MM.1S (cell line): ENCODE data around the gene PHACTR1.

Source experiments
- DNase-seq: peaks from one replicate; pipeline ENCODE4 v3.0.0-alpha.2; 2015
- H2AFZ ChIP-seq: fragments of 300-600 bp; sonication (generic); 2 replicates; pipeline ENCODE4 v1.6.0; 2016; ENCODE audit warnings: antibody characterized with exemption, low read length
- H3F3A ChIP-seq: fragments of 300-600 bp; sonication (generic); 2 replicates; pipeline ENCODE4 v1.6.1; 2016; ENCODE audit warnings: mild to moderate bottlenecking, antibody characterized with exemption, low read length, moderate library complexity, mixed read lengths; ENCODE audit not compliant: insufficient read depth
- H3K27ac ChIP-seq: fragments of 300-600 bp; sonication (generic); 2 replicates; pipeline ENCODE4 v1.5.1; 2016; ENCODE audit warnings: mild to moderate bottlenecking, low read length
- H3K27me3 ChIP-seq: fragments of 300-600 bp; sonication (generic); replicated peaks from 2 replicates; pipeline ENCODE4 v1.6.0; 2016; ENCODE audit warnings: low read length; ENCODE audit not compliant: insufficient read depth
- H3K36me3 ChIP-seq: fragments of 300-600 bp; sonication (generic); replicated peaks from 2 replicates; pipeline ENCODE4 v1.6.1; 2016; ENCODE audit warnings: mild to moderate bottlenecking, low read length, mixed read lengths; ENCODE audit not compliant: insufficient read depth
- H3K4me1 ChIP-seq: fragments of 300-600 bp; sonication (generic); 2 replicates; pipeline ENCODE4 v1.6.1; 2016; ENCODE audit warnings: low read length, mixed read lengths
- H3K4me2 ChIP-seq: fragments of 300-600 bp; sonication (generic); 2 replicates; pipeline ENCODE4 v1.6.0; 2016; ENCODE audit warnings: low read depth, low read length
- H3K4me3 ChIP-seq: fragments of 300-600 bp; sonication (generic); 2 replicates; pipeline ENCODE4 v1.5.1; 2016; ENCODE audit warnings: low read length, mixed read lengths
- H3K79me2 ChIP-seq: fragments of 300-600 bp; sonication (generic); 2 replicates; pipeline ENCODE4 v1.6.1; 2016; ENCODE audit warnings: mixed run types, low read length, mixed read lengths
- H3K9ac ChIP-seq: fragments of 300-600 bp; sonication (generic); 2 replicates; pipeline ENCODE4 v1.6.1; 2016; ENCODE audit warnings: low read length, mixed read lengths
- H3K9me2 ChIP-seq: fragments of 300-600 bp; sonication (generic); replicated peaks from 2 replicates; pipeline ENCODE4 v1.6.1; 2016; ENCODE audit warnings: mild to moderate bottlenecking, low read length, mixed read lengths; ENCODE audit not compliant: insufficient read depth
- H3K9me3 ChIP-seq: fragments of 300-600 bp; sonication (generic); replicated peaks from 2 replicates; pipeline ENCODE4 v1.6.1; 2016; ENCODE audit warnings: mild to moderate bottlenecking, low read length, mixed read lengths; ENCODE audit not compliant: insufficient read depth
- H4K20me1 ChIP-seq: fragments of 300-600 bp; sonication (generic); 2 replicates; pipeline ENCODE4 v1.6.1; 2016; ENCODE audit warnings: mild to moderate bottlenecking, low read length, moderate library complexity, mixed read lengths; ENCODE audit not compliant: insufficient read depth
- CTCF ChIP-seq: fragments of 300-600 bp; sonication (generic); IDR thresholded peaks from 2 replicates; pipeline ENCODE4 v1.5.1; 2016; ENCODE audit warnings: antibody characterized with exemption, low read length, mixed read lengths
- EZH2 ChIP-seq: fragments of 300-600 bp; sonication (generic); optimal IDR thresholded peaks from 2 replicates; pipeline ENCODE3; 2017; ENCODE audit warnings: low read depth, mild to moderate bottlenecking, antibody characterized with exemption, low read length, mixed read lengths
- EZH2phosphoT487 ChIP-seq: fragments of 300-600 bp; sonication (generic); IDR thresholded peaks from 2 replicates; pipeline ENCODE4 v1.6.1; 2018; ENCODE audit warnings: antibody characterized with exemption, low read length

Gene PHACTR1

GRCh38 chr6:13198168-13198567 is 481.6 kb downstream of the PHACTR1 start:
- H4K20me1 ChIP-seq: no peaks in the 10 kb centered on the region
- no peaks in the 10 kb centered on the region for H3K27me3 ChIP-seq
- no peak overlapping the region for H3K9ac ChIP-seq
- no peaks in the 10 kb centered on the region for H3K79me2 ChIP-seq
- no peak overlapping the region for H3K4me3 ChIP-seq
- no peak for DNase-seq
- H3K9me2 ChIP-seq: no peaks in the 10 kb centered on the region
- H3K36me3 ChIP-seq: no peaks in the 10 kb centered on the region
- no peak overlapping the region for H2AFZ ChIP-seq
- H3K27ac ChIP-seq: no peak overlapping the region
- H3K4me1 ChIP-seq: peaks cover 10% of the 10 kb centered on the region
- TF ChIP-seq EZH2phosphoT487 (no peak), CTCF (no peak), EZH2 (no peak)
- no peak overlapping the region for H3K4me2 ChIP-seq
- no peaks in the 10 kb centered on the region; the same call in 1 of the 2 replicates for H3F3A ChIP-seq
- H3K9me3 ChIP-seq: no peaks in the 10 kb centered on the region

GRCh38 chr6:13201336-13201735 is 484.8 kb downstream of the PHACTR1 start:
- Histone ChIP-seq H3F3A (no peaks in the 10 kb centered on the region), H3K36me3 (no peaks in the 10 kb centered on the region), H3K27ac (no peak overlapping the region), H3K9ac (no peak overlapping the region), H4K20me1 (no peaks in the 10 kb centered on the region), H3K27me3 (no peaks in the 10 kb centered on the region), H3K79me2 (no peaks in the 10 kb centered on the region), H3K9me2 (no peaks in the 10 kb centered on the region), H3K4me3 (no peak overlapping the region), H3K4me2 (no peak overlapping the region), H2AFZ (no peak overlapping the region), H3K9me3 (no peaks in the 10 kb centered on the region), H3K4me1 (no peaks in the 10 kb centered on the region)
- no peak for TF ChIP-seq EZH2
- no peak for TF ChIP-seq EZH2phosphoT487
- TF ChIP-seq CTCF: no peak
- no peak for DNase-seq

GRCh38 chr6:13203145-13203544 is 486.6 kb downstream of the PHACTR1 start:
- H3K36me3 ChIP-seq: no peaks in the 10 kb centered on the region
- no peak for TF ChIP-seq EZH2
- H3K27ac ChIP-seq: no peak overlapping the region
- H3F3A ChIP-seq: no peaks in the 10 kb centered on the region
- no peak overlapping the region for H2AFZ ChIP-seq
- H4K20me1 ChIP-seq: no peaks in the 10 kb centered on the region
- no peak for DNase-seq
- no peak overlapping the region for H3K4me3 ChIP-seq
- H3K79me2 ChIP-seq: no peaks in the 10 kb centered on the region
- no peaks in the 10 kb centered on the region for H3K9me3 ChIP-seq
- H3K27me3 ChIP-seq: no peaks in the 10 kb centered on the region
- no peak overlapping the region for H3K9ac ChIP-seq
- H3K4me2 ChIP-seq: no peak overlapping the region
- H3K4me1 ChIP-seq: no peaks in the 10 kb centered on the region
- no peaks in the 10 kb centered on the region for H3K9me2 ChIP-seq

GRCh38 chr6:13205106-13205505 is 488.5 kb downstream of the PHACTR1 start:
- H3K4me2 ChIP-seq: no peak overlapping the region
- H3K9me3 ChIP-seq: no peaks in the 10 kb centered on the region
- no peaks in the 10 kb centered on the region for H3F3A ChIP-seq
- H3K4me1 ChIP-seq: no peaks in the 10 kb centered on the region
- H2AFZ ChIP-seq: no peak overlapping the region
- no peaks in the 10 kb centered on the region for H4K20me1 ChIP-seq
- H3K27ac ChIP-seq: no peak overlapping the region
- H3K36me3 ChIP-seq: no peaks in the 10 kb centered on the region
- TF ChIP-seq EZH2phosphoT487: no peak
- no peak for TF ChIP-seq EZH2
- TF ChIP-seq CTCF: no peak
- no peak overlapping the region for H3K4me3 ChIP-seq
- H3K27me3 ChIP-seq: no peaks in the 10 kb centered on the region
- no peaks in the 10 kb centered on the region for H3K9me2 ChIP-seq
- no peaks in the 10 kb centered on the region for H3K79me2 ChIP-seq
- no peak for DNase-seq
- no peak overlapping the region for H3K9ac ChIP-seq
